ENCODE results near the gene CDKN1A.

- TF ChIP-seq CTCF (IDR thresholded peaks at IDR 0.05) (no peak), POLR2A (IDR thresholded peaks at IDR 0.05) (no peak), POLR2AphosphoS5 (IDR thresholded peaks at IDR 0.05) (no peak)
These were observed 4.0 kb downstream of the CDKN1A start for GRCh38 chr6:36682328-36683144.

Measured in gastroesophageal sphincter (tissue), 3 donors.